ENCODE measurements around the gene JUP. TPM values are rescaled to one million over a fixed set of nuclear protein-coding genes. Genes with fewer than 3 reads are reported as not detected.
A peak's percentile ranks its signal among the peaks of the same experiment; 100 is the strongest.

JUP gene
- total and polyA plus RNA-seq, 2 of the 13 experiments (the other 11 are each of a cell fraction or from before 2014, with no cell fraction given) = 12.1 to 20.6 TPM

- 0 out of 2 replicates have a peak, but pooled peaks have one; percentile 17 for TF ChIP-seq ZBTB39 (CRISPR knock-in tag; IDR thresholded peaks at IDR 0.05)
- TF ChIP-seq, protein P1, sequence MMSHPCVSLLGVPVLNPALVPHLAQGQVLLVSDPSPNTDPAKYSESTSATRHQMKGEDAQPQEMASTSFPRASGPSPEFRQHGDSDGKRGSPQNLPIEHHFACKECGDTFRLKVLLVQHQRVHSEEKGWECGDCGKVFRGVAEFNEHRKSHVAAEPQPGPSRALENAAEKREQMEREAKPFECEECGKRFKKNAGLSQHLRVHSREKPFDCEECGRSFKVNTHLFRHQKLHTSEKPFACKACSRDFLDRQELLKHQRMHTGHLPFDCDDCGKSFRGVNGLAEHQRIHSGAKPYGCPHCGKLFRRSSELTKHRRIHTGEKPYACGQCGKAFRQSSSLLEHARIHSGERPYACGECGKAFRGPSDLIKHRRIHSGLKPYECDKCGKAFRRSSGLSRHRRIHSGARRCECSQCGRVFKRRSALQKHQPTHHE (CRISPR knock-in tag; IDR thresholded peaks at IDR 0.05; ENCODE audit: borderline replicate concordance) = no peak
- TF ChIP-seq ZBTB7A (CRISPR knock-in tag; IDR thresholded peaks at IDR 0.05) = peak; percentile 22; the same call in 1 of the 2 replicates
- TF ChIP-seq HDAC2 (CRISPR knock-in tag; IDR thresholded peaks at IDR 0.05) = peak; percentile 1; the same call in 1 of the 2 replicates
- TF ChIP-seq ARID4A (CRISPR knock-in tag; IDR thresholded peaks at IDR 0.05; ENCODE audit: borderline replicate concordance) = peak; percentile 69; the same call in 1 of the 2 replicates
- peak; percentile 7 for TF ChIP-seq U2AF1 (optimal IDR thresholded peaks at IDR 0.05; ENCODE audit: low read depth, low read length)
- TF ChIP-seq, protein P2, sequence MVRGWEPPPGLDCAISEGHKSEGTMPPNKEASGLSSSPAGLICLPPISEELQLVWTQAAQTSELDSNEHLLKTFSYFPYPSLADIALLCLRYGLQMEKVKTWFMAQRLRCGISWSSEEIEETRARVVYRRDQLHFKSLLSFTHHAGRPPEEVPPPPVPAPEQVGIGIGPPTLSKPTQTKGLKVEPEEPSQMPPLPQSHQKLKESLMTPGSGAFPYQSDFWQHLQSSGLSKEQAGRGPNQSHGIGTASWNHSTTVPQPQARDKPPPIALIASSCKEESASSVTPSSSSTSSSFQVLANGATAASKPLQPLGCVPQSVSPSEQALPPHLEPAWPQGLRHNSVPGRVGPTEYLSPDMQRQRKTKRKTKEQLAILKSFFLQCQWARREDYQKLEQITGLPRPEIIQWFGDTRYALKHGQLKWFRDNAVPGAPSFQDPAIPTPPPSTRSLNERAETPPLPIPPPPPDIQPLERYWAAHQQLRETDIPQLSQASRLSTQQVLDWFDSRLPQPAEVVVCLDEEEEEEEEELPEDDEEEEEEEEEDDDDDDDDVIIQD (CRISPR knock-in tag; IDR thresholded peaks at IDR 0.05; ENCODE audit: low read depth) = peak; percentile 59
- TF ChIP-seq ZSCAN20 (CRISPR knock-in tag; IDR thresholded peaks at IDR 0.05; ENCODE audit: borderline replicate concordance) = no peak
- peak; percentile 55; the same call in 1 of the 2 replicates for TF ChIP-seq ZC3H4 (CRISPR knock-in tag; IDR thresholded peaks at IDR 0.05; ENCODE audit: borderline replicate concordance)
- TF ChIP-seq ZNF235 (CRISPR knock-in tag; IDR thresholded peaks at IDR 0.05; ENCODE audit: borderline replicate concordance) = peak; percentile 10; the same call in 1 of the 2 replicates
- TF ChIP-seq SUZ12 (IDR thresholded peaks at IDR 0.05; ENCODE audit: low read depth, low read length) = no peak
- TF ChIP-seq, protein P3, sequence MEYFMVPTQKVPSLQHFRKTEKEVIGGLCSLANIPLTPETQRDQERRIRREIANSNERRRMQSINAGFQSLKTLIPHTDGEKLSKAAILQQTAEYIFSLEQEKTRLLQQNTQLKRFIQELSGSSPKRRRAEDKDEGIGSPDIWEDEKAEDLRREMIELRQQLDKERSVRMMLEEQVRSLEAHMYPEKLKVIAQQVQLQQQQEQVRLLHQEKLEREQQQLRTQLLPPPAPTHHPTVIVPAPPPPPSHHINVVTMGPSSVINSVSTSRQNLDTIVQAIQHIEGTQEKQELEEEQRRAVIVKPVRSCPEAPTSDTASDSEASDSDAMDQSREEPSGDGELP (IDR thresholded peaks at IDR 0.05; ENCODE audit: borderline replicate concordance, low read depth) = peak; percentile 77; the same call in 1 of the 2 replicates
- TF ChIP-seq HNF4A (CRISPR knock-in tag; IDR thresholded peaks at IDR 0.05) = peak; percentile 8
- 0 out of 2 replicates have a peak, but pooled peaks have one; percentile 17 for TF ChIP-seq ZNF263 (CRISPR knock-in tag; IDR thresholded peaks at IDR 0.05)
These were observed 6.6 kb upstream of the JUP start (continued) for GRCh38 chr17:41792845-41793783.
